DMS53 (cell line): ENCODE measurements around the gene ZDHHC22.

ENCODE experiments used
- DNase-seq: peaks from one replicate; lab custom pipeline; 2025; lab: John Stamatoyannopoulos, UW

Gene ZDHHC22

DNA sequence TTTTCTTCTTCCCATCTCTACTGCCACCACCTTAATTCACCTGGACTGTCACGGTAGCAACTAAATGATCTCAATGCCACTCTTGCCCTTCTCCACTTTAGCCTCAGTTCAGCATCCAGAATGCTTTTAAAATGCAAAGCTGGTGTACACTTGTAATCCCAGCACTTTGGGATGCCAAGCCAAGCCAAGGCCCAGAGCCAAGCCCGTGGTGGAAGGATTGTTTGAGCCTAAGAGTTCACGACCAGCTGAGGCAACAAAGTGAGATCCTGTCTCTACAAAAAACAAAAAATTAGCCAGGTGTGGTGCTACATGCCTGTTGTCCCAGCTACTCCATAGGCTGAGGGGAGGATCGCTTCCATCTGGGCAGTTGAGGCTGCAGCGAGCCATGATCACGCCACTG is 37.6 kb downstream of the ZDHHC22 start:
- DNase-seq, result no peak

GRCh38 chr14:77103475-77103874 is 38.1 kb downstream of the ZDHHC22 start:
- DNase-seq, result no peak

DNA sequence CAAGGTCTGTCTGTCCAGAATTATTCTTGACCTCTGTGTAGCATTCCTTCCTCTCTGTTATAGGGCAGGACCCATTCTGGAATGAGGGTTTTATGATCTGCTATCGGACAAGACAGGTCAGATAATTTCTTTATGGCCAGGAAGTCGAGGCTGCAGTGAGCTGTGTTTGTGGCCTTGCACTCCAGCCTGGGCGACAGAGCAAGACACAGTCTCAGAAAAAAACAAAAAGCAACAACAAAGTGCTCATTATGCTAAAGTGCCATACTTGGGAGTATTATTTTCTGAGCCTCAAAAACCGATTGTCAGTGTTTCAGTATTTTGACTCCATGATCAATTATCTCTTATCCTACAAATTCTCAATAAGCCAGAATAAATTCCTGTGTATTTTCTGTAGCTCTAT is 39.4 kb downstream of the ZDHHC22 start:
- DNase-seq, result no peak

DNA sequence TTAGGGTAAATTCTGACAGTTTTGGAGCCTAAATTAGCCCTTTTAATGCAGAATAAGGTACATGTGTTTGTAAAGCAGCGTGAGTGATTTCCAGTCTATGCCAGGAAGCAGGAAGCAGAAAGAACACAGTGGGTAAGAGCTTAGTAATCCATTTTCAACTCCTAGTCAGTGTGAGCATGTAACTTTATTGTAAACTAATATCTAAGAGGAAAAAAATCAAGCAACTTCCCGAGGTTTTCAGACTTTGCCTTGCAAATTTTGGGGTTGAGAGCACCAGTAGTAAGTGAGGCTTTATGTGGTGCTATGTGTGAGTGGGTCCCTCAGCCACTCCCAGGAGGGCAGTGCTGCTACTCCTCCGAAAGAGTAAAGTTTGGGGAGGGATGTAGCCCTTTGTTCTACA is 40.6 kb downstream of the ZDHHC22 start:
- DNase-seq, result no peak

DNA sequence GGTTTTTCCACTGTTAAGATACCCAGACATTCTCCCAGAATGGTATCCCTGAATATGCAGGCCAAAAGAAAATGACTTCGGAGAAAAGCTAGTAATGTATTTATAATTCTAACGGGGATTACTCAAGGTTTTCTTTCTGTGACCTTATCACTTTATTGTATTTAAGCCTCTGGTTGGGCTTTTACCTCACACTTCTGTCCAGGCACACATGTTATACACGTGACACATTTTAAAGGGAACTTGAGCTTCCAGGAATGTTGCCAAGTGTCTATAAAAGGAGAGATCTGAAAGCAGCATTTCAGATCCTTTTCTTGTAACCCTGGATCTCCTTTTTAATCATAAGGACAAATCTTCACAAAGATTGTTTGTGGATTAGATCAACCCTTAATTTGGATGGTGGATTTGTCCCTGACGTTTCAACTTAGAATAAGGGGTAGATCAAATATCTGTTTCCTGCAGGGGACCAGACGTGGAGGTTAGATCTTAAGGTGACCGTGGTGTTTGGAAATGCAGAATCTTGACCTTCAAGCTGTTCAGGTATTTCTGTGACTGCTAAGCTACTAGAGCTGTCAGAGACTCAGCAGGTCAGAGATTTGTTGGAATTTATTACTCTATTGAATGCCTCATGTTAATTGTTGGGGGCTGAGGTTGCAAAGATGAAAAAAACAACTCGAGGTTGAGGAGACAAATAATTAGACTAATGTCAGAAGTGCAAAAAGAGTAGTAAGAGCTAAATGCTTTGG is 42.0 kb downstream of the ZDHHC22 start:
- DNase-seq, result peak; percentile 16

- peak; percentile 56 for DNase-seq
These were observed 42.9 kb downstream of the ZDHHC22 start for GRCh38 chr14:77098529-77099353.

DNA sequence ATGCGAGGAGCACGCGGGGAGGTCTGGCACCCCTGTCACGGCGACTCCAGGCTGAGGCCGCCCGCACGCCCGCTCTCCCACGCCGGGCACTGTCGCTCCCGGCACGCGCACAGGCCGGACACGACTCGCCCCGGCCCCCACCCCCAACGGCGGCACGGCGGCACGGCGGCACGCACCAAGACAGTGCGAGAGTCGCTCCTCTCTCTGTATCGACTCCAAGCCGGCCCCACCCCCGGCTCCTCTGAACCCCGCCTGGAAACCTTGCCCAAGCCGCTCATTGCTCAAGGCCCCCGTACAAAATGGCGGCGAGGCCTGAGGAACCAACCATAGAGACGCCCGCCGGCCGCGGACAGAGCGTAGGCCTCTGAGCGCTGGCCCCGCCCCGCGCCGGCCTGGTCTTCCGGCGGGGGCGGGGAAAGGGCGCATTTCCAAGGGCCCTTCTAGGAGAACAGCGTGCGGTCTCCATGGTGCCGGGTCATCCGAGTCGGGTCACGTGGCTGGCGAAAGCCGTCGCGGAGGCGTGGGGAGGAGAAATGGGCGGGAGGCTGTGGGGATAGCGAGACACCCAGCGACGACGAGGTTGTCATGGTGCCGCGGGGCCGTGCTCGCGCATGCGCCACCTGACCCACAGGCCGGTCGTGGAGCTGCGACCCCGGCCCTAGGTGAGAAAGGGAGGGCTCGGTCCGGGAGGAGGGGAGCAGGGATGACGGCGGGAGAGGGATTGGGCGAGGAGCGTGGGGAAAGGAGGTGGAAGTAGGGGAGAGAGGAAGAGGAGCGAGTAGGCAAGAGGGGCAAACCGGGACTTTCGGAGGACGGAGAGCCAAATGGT is 43.7 kb downstream of the ZDHHC22 start, which contains the start of gene CIPC:
TSS of gene CIPC (plus strand) at position 559 of the 829 bp plus-strand sequence. CDS start 7,451 bp downstream, outside the sequence.
- DNase-seq, result peak; percentile 99

DNA sequence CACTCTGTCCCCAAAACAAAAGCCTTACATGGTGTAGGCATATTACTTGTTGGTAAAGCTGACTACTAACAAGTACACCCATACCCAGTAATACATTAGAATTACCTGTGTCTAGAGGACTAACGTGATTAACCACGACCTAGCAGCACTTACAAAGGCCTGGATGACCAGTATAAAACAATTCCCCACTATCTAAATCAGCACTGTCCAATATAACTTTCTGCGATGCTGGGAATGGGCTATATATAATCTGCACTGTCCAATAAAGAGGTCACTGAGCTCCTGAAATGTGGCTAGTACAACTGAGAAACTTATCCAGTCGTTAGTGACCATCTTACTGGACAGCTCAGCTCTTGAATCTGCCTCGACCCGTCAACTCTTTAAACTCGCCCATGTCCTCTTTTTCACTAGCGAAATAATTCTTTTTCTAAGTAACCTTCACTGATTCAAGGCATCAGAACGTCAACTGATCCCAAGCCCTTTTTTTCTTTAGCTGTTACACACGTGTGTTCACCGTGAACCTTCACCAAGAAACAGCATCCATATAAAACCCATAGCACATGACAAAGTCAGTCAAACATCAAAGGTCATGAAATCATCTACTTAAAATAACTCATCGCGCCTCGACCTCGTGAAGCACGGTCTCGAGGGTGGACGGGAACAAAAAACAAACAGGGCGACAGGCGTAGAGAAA is 44.4 kb downstream of the ZDHHC22 start:
- no peak for DNase-seq

DNA sequence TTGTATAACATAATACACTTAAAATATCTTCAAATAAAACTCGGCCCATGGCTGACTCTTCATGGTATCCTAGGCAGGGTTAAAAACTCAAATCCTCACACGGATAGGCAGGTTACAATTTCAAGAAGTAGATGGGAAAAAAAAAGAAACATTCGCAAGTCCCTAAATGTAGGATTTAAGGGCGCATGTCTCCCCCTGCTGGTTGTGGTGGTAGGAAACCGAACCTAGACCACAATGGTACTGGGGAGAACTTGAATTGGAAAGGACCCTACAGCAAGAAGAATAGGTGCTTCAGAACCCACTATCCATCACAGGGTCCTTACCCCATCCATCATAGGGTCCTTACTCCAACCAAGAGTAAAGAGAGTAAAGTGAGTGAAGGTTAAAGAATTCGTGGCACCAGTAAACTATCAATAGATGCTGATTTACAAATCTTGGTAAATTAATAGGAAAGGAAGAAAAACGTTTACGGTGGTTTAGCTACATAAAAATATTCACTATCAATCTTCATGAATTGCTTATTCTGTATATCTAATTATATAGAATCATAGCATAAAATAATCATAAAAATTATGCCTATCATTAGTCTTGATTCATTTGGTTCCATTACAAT is 46.8 kb downstream of the ZDHHC22 start:
- peak; percentile 88 for DNase-seq

GRCh38 chr14:77092676-77093075 is 48.9 kb downstream of the ZDHHC22 start:
- no peak for DNase-seq

DNA sequence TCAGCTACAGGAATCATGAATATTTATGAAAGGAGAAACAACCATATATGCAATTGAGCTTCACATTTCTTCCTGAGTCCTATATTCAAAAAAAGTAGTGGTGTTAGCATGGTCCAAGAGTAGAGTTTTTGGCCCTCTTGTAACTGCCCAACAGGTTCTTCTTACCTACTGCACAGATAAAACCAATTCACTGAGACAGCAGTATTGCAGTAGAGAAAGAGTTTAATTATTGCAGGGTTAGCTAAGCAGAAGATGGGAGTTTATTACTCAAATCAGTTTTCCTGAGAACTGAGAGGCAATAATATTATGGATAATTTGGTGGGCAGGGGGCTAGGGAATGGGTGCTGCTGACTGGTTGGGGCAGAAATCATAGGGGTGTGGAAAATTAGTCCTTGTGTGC is 50.1 kb downstream of the ZDHHC22 start:
- no peak for DNase-seq

DNA sequence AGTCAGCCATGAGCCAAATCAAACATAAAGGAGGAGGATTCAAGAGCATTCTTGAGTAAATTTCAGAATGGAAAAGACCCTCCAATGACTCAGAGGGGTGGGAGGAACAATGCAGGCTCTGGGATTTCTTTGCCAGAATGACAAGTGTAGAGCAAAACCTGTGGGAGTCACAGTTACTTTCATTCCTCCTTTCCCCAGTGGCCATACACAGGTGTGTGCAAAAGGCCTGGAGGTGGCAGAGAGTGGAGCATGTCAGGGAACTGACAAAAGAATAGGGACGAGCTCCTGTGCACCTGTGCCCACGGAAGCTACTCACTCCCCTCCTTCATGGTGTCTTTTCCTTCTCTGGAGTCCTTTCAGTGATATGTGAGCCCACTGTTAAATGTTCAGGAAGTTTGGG is 52.9 kb downstream of the ZDHHC22 start:
- DNase-seq, result peak; percentile 48

- DNase-seq, result peak; percentile 97
These were observed 53.4 kb downstream of the ZDHHC22 start for GRCh38 chr14:77088219-77088618.

GRCh38 chr14:77087631-77088030 is 54.0 kb downstream of the ZDHHC22 start:
- no peak for DNase-seq

DNA sequence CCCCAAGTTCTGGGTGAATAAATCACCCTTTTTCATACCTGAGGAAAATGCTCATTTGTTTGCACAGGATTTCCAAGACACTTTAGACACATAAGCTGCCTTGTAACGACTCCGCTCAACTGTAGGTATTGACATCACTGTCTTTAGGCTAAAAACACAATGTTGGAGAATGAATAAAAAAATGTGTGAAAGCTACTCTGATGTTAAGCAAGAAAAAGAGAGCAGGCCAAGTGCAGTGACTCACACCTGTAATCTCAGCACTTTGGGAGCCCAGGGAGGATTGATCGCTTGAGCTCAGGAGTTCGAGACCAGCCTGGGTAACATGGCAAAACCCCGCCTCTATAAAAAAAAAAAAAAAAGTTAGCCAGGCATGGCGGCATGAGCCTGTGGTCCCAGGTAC is 54.6 kb downstream of the ZDHHC22 start:
- no peak for DNase-seq

- peak; percentile 87 for DNase-seq
These were observed 55.4 kb downstream of the ZDHHC22 start for GRCh38 chr14:77086017-77086727.

DNA sequence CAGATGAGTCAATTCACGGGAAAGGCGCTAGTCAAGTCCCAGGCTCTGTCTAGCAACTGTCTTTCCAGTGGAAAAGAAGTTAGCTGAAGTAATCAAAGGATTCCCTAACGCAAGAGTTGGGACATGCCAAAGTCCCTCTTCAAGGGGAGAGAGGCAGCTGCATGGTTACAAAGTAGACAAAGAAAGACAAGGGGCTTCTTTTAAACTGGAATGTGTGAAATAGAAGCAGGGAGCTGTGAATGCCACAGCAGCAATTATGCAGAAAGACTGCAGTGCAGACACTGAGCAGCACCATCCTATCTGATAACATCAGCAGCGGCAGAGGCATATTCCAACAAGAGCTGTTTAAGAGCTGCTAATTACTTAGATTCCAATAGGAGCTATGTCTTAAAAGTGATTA is 56.1 kb downstream of the ZDHHC22 start:
- DNase-seq, result no peak

DNA sequence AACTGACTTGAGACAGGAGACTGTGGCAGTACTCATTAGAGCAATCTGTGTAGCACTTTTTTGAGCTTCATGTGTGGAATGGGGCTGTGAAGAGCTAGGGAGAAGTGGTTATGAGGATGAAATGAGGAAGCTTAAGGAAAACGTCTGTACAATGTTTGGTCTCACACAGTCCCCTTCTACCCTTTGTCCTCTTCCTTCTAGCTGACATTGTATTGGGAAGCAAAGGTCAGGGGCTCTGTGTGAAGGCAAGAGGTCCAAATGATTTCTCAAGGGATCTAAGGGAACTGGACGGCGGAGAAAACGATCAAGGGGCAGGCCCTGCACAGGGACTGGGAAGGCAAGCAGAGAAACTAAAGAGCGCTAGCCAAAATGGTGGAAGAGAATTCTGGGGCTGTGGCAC is 56.6 kb downstream of the ZDHHC22 start:
- DNase-seq, result no peak

DNA sequence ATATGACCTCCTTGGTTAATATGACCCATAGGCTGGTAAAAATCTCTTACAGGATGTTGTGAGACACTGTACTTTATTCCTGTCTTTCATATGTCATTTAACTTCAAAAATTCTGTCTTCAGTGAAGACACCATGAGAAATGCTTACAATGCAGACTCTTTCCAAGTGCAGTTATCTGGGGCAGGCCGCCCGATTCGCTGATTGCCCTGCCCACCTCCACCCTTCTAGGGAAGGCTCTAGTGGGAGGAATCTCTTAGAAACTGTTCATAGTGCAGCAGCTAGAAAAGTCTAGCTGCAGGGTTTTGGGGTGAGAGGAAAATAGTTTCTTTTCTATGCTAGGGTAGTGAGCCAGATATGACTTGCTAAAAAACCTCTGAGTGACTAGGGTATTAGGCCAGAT is 58.5 kb downstream of the ZDHHC22 start:
- no peak for DNase-seq

- DNase-seq, result no peak
These were observed 59.2 kb downstream of the ZDHHC22 start for GRCh38 chr14:77082356-77082755.
